Head of caudate nucleus (tissue), 42 donors: ENCODE results near the gene PNLIPRP1.
A peak's percentile ranks its signal among the peaks of the same experiment; 100 is the strongest.

Experiments used
- DNase-seq, 42 donors: peaks; one replicate each; pipeline versions ENCODE4 v3.0.0 to v3.0.0-alpha.2; 2020 to 2021; ENCODE audit warnings: mixed read lengths in 7 of 42
- intact Hi-C: fragments of 100-400 bp; cut with DNase I; formaldehyde crosslinking; loops from one replicate; pipeline ENCODE4 v1.15.0; 2022

PNLIPRP1 gene

DNA sequence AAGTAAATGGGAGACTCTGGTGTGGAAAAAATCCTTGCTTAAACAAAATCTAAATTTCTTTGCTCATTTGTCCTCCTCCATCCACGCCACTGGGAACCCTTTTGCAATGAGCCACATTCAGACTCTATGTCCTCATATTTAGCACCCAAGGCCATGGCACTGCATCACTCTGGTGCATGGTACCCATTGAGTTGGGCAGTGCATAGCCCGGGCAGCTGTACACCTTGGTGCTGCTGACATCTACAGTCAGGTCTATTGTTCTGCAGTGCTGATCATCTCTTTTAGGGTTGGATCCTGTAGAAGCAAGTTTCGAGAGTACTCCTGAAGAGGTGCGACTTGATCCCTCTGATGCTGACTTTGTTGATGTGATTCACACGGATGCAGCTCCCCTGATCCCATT lies 6.8 kb downstream of the PNLIPRP1 start:
- no peak for DNase-seq
- intact Hi-C loops = no loop called here

DNA sequence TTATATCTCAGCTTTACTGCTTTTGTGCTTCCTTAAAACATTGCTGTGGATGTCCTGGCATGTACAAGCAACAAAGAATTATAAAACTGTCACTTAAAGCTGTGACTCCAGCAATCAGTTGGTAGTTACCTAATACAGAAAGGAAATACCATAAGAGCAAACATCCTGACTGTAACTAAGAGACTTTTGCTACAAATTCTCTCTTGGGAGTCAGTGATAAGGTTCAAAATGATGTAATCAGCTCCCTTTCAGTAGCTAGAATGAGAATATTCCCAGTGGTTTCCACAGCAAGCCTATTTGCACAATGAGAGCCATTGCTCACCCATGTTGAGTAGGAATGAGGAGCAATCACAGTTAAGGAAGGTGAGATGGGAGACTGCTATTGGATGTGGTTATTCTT lies 7.6 kb downstream of the PNLIPRP1 start:
- no peak for DNase-seq
- intact Hi-C loops = no loop called here

DNA sequence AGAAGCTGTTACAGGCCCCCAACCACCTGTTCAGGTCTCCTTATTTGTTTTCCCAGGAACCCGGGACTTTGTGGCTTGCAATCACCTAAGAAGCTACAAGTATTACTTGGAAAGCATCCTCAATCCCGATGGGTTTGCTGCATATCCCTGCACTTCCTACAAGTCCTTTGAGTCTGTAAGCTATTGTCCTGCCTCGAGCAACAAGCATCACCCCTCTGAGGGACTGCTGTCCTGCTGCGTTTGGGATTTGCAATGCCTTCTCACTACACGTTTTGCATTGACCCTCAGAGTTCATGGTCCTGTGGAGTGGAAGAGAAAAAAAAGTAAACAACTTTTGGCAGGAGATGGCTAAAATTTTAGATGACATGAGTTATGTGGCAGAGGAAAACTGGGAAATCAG lies 9.2 kb downstream of the PNLIPRP1 start:
- intact Hi-C loops = no loop called here
- DNase-seq = no peak

DNA sequence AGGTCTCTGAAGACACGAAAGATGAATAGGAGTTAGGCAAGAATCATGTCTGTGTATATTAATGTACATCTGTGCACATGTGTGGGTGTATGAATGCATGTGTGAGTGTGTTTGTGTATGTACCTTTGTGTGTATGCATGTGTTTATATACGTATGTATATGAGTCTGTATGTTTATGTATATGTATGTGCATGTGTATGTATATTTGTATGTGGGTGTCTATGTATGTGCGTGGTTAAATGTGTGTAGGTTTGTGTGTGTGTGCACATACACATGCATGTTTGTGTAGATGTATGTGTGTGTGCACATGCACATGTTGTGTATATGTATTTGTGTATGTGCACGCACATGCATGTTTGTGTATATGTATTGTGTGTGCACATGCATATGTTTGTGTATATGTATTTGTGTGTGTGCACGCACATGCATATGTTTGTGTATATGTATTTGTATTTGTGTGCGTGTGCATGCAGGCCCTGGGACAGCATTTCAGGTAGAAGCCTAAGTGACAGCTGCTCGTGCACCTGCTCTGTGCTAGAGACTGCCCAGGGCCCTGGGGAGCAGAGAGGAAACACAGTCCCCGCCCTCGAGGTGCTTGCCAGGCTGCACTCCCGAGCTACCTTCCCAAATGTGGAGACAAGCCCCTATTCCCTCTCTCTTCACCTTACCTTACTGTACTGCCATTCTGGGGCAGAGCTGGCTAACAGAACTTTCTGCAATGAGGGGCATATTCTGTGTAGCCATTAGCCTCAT lies 12.1 kb downstream of the PNLIPRP1 start:
- DNase-seq = no peak
- intact Hi-C loops = no loop called here

DNA sequence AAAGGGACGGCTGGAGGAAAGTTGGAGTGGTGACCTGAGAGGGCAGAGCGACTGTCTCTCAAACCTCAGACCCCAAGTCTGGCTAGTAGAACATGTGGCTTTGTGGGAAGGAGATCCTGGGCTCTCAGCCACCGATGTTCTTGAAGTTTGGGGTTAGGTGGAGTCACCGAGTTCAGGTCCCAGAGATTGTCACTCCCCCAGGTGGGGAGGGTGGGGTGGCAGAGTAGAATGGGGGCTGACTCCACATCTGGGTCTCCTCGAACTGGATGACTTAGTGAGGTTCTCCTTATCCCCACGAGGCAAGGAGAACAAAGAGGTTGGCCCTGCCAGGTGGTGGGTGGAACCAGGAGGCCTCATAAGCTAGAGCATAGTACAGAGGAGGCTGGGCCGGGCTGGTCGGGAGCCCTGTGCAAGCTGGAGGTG lies 15.3 kb downstream of the PNLIPRP1 start:
- intact Hi-C loops = no loop called here
- DNase-seq = peak in 1 of 42 donors; percentile 22

DNA sequence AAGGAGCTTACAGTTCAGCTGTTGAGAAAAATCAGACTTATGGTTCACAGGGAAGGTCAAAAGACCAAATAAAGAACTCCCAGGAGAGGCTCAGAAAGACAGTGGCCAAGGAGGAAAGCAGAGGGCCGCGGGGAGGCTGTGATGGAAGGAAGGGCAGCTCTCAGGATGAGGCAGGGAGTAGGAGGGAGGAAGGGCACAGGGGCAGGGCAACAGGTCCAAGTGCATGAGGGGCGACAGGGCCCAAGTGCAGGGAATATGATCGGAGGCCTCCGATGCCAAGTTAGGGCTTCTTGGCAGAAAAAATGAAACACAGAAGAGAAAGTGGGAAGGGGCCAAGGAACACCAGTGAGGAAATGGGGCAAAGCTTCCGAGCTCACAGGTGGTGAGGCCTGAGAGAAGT lies 16.6 kb downstream of the PNLIPRP1 start:
- DNase-seq = no peak
- intact Hi-C loops = no loop called here

DNA sequence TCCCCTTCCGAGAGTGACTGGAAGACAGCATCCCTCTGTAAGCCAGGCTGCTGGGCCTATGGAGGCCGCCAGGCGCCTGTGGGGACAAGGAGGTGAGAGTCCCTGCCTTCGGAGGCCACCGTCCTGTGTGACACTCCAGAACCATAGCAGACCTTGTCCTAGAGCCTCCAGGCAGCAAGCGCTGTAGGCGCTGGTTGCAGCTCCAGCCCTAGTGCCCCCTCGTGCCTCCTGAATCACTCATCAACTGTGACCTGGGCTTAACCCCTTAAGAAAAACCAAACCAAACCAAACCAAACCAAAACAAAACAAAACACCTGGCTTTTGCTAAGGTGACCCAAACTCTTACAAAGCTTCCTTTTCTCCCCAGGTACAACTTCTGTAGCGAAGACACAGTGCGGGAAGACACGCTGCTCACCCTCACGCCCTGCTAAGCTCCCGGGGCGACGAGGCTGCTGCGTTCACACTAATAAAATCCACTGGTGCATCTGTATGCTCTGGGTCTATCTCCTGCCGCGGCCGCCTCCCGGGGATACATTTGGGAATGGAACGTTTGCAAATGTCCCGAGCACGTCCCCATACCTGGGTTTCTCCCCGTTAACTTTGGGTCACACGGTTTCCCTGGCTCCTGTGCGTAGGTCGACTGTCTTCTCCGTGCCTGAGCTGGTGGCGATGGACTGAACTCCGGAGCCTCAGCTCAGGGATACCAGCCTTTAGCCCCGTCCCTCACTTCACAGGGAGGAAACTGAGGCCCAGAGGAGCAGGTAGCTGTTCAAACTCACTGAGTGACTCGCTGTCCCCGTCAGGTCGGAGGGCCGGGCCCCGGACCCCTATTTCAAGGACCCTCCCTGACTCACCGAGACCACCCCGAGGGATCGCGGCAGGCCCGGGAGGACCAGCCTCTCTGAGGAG lies 18.2 kb downstream of the PNLIPRP1 start:
- no peak for DNase-seq
- intact Hi-C loops = no loop called here

DNA sequence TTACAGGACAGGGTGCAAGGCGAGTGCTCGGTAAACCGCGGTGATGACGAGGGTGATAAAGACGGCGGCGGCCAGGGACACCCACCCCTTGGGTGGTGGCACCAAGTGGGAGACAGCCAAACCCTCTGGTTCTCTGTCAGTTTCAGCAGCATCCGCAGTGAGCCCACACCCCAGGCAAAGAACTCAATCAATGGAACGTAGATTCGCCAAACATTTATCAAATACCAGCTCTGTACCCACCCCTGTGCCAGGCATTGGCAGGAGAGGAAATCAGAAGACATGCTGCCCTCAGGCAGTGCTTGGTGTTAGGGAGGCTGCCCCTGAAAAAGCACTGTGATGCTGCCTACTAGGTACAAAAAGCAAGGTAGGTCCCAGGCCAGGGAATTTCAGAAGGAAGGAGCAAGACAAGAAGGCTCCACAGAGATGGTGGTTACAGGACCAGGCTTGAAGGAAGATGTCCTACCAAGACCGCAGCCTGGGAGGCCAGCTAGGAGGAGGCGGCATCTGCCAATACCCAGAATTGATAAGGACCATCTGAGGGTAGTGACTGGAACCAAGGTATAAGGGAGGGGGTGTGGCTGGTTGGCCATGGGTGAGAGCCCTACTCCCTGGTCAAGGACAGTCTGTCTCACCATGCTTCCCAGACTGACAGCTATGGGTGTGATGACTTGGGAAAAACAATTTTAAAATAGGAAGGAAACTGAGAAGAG lies 19.8 kb downstream of the PNLIPRP1 start:
- intact Hi-C loops = no loop called here
- no peak for DNase-seq

DNA sequence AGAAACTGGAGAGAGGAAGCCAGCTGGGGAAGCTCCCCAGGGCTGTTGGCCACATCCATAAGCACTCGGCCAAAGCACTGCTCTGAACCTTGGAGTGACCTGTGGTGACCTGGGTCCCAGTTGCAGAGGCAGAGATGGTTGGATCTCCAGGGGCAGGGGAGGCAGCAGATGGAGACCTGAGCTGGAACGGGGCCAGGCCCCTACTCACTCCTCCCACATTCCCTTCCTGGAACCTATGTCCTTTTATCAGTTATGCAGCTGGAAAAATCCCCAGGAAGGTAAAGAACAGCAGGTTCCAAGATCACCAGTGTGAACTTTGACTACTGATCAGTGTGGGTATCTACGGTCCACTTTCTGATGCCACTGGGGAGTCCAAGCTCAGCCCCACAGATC lies 20.4 kb downstream of the PNLIPRP1 start:
- intact Hi-C loops = no loop called here
- DNase-seq = no peak

DNA sequence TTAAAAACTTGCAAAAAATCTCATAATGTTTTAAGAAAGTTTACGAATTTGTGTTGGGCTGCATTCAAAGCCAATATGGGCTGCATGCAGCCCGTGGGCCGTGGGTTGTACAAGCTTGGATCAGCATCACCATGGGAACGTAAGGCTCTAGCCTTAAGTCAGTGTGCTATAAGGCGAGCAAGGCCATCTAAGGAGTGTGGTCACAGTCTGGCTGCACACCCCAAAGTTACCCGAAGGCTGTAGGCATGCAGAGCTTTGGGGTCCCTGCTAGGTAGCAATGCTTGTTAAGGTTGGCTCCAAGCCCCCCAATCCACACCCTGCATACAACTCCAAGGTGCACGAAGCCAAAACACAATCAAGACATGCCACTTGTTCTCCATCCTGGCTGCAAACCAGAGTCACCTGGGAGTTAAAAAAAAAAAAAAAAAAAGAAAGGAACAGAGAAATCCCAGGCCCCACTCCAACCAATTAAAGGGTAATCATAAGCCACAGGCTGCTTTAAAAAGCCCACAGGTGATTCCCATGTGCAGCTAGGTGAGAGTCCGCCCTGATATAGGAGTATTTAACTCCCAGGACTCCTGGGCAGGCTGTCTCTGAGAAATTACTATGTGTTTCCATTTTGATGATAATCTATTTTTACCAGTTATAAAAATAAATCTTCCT lies 21.5 kb downstream of the PNLIPRP1 start:
- intact Hi-C loops = no loop called here
- DNase-seq = no peak

DNA sequence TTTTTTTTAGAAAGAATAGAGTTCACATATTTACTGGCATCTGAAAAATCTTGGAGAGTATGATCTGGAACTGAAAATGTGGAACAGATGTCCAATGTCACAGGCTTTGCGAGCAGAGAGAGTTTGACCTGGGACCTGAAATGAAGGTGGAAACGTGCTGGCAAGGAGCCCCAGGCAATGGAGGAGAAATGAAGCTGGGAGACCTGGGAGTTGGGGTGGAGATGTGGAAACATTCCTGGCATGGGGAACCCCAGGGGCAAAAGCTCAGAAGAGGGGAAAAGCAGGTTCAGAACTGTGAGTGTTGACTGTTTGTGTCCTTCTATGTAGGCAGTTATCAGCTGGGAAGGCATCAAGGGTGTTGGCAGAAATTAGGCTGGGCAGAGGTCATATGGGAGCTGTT lies 22.7 kb downstream of the PNLIPRP1 start:
- DNase-seq = no peak
- intact Hi-C loops = no loop called here

DNA sequence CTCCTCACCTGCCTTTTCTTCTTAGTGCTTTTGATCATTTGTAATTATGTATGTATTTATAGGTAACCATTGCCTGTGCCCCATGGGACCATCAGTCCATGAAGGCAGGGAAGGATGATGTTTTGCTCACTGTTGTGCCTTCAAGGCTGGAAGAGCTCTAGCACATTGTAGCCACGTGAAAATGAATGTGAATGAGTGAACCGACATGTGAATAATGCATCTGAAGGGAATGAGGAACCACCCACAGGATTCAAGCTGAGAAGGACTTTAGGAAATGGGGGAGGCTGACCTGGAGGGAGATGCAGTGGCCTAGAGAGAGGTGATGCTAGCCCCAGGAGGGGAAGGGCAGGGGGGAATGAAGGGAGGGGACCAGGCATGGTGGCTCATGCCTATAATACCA lies 24.0 kb downstream of the PNLIPRP1 start:
- intact Hi-C loops = no loop called here

DNA sequence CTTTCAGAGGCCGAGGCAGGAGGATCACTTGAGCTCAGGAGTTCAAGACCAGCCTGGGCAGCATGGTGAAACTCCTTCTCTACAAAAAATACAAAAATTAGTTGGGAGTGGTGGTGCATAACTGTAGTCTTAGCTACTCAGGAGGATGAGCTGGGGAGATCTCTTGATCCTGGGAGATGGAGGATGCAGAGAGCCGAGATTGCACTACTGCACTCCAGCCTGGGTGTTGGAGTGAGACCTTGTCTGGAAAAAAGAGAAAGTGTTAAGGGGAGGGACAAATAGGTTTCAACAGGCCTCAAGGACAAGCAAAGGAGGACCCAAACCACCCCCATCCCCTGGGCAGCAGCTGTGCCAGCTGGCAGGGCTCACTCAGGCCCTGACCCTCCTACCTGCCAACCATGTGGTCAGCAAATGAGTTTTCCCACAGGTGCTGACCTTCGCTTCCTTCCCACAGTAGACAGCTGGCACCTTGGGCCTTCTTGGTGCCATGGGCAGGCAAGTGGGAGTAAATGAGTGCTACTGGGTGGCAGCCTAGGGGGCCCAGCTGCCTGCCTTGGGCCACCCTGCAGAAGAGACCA lies 24.5 kb downstream of the PNLIPRP1 start:
- DNase-seq = no peak
- intact Hi-C loops = no loop called here

More for the DNA sequence above, 24.0 kb downstream of the PNLIPRP1 start:
- no peak for DNase-seq

DNA sequence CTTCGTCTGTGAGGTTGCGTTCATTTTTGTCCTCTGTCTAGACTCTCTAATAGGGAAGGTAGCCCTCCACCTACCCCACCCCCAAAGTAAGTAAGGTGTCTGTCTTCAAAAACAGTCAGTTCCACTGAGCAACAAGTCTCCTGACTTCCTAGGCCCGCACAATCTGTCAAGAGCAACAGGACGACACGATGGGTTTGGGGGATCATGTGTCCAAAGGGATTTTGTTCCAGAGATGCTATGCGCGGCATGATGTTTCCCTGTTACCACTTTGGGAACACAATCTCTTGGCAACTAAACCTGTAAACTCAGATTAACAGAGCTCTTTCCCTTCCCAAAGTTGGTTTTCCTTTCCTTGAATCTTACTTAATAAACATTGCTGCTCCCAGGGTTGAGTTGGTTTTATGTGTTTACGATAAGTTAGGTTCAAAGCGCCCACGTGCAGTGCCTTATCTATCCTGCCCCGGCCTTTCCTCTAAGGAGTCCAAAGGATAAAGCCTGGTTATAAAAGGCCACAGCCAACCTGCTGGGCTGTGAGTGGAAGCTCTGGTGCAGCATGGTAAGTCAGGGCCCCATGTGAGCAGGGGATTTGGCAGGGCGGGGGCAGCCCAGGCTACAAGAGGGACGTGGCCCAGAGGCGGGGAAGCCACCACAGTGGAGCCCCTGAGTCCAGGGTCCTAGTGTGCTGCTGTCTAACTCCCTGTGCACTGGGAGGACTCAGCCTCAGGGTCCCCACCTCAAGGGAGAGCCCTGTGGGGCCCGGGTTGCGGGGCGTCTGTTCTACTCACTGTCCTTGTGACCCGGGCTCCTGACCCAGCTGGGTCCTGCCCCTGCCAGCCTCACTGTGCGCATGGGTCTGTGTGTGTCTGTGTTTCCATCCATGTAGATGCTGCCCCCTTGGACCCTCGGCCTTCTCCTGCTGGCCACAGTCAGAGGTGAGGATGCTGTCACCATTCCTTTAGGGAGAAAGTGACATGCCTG lies 30.0 kb downstream of the PNLIPRP1 start, which contains the start of gene PNLIPRP2:
TSS of gene PNLIPRP2 (plus strand) at position 531 of the 978 bp plus-strand sequence.
- DNase-seq = no peak

DNA sequence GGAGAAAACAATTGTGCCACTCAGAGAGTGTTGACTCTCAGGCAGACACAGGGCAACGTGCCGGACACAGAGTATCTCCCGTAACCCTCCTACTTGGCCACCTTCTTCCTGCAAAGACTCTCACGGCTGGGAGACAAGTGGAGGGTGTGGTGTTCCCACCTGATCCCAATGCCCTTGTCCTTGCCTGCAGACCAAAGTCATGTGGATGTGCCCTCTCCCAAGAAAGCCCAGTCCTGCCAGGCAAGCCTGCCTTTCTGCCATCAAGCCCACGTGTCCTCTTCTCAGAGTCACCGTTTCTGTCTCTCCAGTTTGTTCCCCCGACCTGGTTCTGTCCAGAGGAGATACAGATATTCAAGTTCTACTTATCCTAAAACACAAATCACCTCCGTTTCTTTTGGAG lies 30.7 kb downstream of the PNLIPRP1 start:
- no peak for DNase-seq
- intact Hi-C loops = no loop called here

More for the DNA sequence above, 30.0 kb downstream of the PNLIPRP1 start, which contains the start of gene PNLIPRP2:
- intact Hi-C loops = no loop called here

DNA sequence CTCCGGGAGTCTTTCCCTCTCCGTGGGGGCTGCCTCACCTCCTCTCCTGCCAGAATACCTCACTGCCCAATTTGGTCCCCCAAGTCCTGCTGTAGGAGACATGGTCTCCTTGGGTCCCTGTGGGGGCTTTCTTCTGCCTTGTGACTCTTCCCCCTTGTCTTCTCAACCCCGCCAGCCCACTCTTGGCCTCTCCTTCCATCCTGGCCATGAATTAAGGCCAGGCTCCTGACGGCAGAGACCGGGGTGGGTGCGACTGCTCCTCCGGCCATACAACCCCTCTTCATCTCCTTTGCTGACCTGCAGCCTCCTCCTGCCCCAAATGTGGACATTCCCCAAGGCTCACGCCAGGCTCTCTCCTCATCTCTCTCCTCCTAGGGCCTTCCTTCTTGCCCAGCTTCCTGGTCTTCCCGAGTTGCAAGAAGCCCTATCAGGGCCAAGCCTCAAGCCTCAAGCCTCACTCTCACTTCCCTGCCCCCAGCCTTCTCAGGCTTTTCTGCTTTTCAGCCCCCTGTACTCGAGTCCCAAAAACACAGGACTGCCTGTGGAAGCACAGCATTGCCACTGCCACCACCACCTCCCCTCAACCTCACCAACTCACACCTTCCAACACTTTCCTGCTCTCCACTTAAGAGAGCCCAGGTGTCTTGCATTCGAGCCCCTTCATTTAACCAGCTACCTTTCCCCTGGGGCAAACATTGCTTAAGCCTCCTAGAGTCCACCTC lies 31.3 kb downstream of the PNLIPRP1 start:
- no peak for DNase-seq
- intact Hi-C loops = no loop called here

DNA sequence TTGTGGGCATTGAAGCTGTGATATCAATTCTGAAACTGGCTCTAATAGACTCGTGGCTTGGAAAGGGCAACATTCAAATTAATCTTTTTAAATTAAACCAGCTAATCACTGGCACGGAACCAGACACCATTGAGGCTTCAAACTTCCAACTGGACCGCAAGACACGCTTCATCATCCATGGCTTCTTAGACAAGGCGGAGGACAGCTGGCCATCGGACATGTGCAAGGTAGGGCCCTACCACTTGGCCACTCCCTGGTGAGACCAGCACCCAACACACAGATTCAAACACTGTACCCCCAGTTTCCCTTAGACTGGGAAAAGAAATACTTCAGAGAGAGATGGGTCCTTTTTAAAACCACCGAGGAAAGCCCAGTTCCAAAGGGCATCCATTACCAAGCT lies 35.1 kb downstream of the PNLIPRP1 start:
- intact Hi-C loops = no loop called here
- no peak for DNase-seq
